GM04503 (cell line): ENCODE results near the gene CCPG1.
"Not testable (repeated sequence)": the region's sequence is repeated elsewhere in the genome, so short reads cannot be mapped to it uniquely, and the experiment has no call there.

Experiments used
- DNase-seq: peaks from one replicate; pipeline ENCODE4 v3.0.0-alpha.2; 2012; ENCODE audit warnings: low read depth

The CCPG1 gene

GRCh38 chr15:55408012-55408928 lies at the start of gene CCPG1, which contains the start of gene PIERCE2:
TSS of gene CCPG1 (minus strand) at chr15:55408359. CDS start at chr15:55389424, 18,935 bp downstream.
TSS of gene PIERCE2 (plus strand) at chr15:55408495. CDS start at chr15:55408769, 274 bp downstream.
- DNase-seq, result peak; percentile 84

DNA sequence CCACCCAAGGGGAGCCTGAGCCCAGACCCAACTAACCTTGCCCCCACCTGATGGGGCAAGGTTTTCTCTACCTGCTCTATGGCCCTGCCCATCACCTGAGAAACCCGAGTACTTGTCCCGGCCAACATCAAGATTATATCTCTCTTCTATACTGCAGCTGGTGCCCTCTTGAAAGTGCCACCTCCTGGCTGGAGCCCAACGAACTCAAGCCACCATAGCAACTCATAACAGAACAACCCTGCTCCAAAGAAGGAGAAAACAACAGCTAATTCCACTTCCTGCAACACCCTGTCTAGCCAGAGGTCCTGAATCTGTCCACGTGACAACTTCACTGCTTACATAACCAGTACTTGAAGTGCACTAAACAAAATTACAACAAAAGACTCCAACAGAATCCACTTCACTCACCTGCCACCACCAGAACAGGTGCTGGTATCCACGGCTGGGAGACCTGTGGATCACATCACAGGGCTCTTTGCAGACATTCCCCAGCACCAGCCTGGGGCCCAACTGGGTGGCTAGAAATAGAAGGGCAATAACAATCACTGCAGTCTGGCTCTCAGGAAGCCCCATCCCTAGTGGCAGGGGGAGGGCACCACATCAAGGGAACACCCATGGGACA lies 49.4 kb upstream of the CCPG1 start:
- no peak for DNase-seq

- not testable (repeated sequence) for DNase-seq
Measured at GRCh38 chr15:55447030-55447394, 38.9 kb upstream of the CCPG1 start.

- not testable (repeated sequence) for DNase-seq
Measured at GRCh38 chr15:55446379-55447029, 38.3 kb upstream of the CCPG1 start.

DNA sequence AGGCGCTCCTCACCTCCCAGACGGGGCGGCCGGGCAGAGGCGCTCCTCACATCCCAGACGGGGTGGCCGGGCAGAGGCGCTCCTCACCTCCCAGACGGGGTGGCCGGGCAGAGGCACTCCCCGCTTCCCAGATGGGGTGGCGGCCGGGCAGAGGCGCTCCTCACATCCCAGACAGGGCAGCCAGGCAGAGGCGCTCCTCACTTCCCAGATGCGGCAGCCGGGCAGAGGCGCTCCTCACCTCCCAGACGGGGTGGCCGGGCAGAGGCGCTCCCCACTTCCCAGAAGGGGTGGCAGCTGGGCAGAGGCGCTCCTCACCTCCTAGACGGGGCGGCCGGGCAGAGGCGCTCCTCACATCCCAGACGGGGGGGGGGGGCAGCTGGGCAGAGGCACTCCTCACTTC lies 37.8 kb upstream of the CCPG1 start:
- DNase-seq, result not testable (repeated sequence)

DNA sequence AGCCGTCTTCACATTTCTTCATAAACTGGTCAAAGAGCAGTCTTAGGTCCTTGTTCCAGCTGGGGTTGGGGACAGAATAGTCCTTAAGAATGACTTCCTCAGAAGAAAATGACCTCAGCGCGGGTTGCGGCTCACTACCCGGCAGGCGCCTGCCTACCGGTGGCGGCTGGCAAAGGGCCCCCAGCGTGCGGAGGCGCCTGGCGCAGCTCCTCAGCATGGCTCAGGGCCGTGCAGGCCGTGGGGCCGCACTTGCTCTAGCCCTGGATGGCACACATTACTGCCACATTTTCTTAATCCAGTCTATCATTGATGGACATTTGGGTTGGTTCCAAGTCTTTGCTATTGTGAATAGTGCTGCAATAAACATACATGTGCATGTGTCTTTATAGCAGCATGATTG lies 35.0 kb upstream of the CCPG1 start:
- not testable (repeated sequence) for DNase-seq

DNA sequence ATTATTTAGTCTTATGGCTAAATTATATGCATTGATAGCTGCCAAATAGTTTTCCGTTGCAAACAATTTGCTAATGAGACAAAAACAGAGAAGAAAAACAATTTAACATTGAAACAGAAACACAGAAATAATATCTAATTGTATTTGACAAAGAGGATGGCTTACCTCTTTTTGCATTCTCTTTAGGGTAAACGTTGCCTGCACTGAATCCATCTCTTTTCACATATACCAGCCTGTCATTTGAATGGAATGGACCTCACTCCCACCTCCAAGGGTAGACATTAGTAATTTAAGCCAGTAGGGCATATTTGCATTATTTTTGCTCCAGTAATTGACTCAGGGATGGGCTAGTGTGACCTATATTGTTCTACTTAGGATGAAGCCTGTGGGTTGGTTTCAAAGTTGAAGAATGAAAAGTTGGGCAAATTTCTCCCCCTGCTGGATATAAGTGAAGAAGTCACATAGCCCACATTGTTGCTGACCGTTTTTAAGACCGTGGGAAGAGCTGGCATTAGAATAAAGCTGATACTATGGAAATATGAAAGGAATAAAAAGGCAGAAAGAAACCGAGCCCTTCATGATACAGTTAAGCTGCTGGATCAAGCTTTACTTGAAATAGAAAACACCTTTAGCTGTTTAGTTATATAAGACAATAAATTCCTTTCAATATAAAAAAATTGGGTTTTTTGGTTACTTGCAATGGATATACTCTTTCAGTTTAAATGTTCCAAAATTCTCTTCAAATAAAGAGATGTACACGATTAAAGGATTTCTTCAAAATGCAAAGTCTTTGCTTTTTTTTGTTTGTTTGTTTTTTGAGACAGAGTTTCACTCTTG lies 27.0 kb upstream of the CCPG1 start:
- DNase-seq, result peak; percentile 14

- no peak for DNase-seq
Measured at GRCh38 chr15:55422089-55422488, 13.9 kb upstream of the CCPG1 start.

- DNase-seq, result no peak
Measured at GRCh38 chr15:55420171-55420866, 12.2 kb upstream of the CCPG1 start.

- DNase-seq, result not testable (repeated sequence)
Measured at GRCh38 chr15:55417678-55418077, 9.5 kb upstream of the CCPG1 start.

- not testable (repeated sequence) for DNase-seq
Measured at GRCh38 chr15:55408976-55409375, 817 bp upstream of the CCPG1 start.

- no peak for DNase-seq
Measured at GRCh38 chr15:55407498-55408011, 604 bp downstream of the CCPG1 start.

- DNase-seq, result no peak
Measured at GRCh38 chr15:55403531-55403930, 4.6 kb downstream of the CCPG1 start.

DNA sequence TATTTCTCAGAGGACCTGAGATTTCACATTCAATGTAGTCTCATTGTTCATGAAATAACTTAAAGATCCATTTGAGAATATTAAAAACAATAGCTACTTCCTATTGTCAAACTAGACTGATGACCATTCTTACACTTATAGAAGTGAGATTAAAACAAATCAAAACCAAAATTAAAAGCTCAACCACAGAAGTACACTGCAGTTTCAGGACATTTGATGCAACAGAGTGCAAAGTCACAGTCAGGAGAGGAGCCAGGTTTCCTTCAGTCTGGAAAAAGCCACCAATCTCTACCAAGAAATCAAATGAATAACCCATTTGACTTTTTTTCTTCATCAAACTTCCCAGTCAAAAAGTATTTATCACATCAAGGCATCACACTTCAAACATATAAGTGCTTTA lies 5.5 kb downstream of the CCPG1 start:
- no peak for DNase-seq

DNA sequence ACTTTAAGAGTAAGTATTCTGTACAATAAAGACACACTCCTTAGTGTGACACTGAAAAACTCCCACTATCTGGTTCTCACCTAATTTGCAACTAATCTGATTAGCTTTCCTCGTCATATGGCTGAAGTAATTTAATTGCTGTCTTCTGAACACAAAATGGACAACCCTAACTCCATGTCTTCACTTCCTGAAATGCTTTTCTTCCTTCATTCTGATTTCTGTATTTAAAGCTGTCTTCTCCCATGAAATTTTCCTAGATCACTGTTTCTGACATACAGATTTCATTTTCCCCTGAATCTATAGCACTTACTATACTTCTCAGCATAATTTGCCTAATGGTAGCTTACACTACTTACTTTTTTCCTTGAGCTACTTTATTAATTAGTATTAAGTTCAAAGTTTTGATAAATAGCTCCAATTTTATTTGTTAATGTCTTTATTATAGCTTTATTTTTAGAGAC lies 6.3 kb downstream of the CCPG1 start:
- DNase-seq, result no peak

- not testable (repeated sequence) for DNase-seq
Measured at GRCh38 chr15:55400050-55400449, 8.1 kb downstream of the CCPG1 start.

- DNase-seq, result no peak
Measured at GRCh38 chr15:55398243-55398642, 9.9 kb downstream of the CCPG1 start.

DNA sequence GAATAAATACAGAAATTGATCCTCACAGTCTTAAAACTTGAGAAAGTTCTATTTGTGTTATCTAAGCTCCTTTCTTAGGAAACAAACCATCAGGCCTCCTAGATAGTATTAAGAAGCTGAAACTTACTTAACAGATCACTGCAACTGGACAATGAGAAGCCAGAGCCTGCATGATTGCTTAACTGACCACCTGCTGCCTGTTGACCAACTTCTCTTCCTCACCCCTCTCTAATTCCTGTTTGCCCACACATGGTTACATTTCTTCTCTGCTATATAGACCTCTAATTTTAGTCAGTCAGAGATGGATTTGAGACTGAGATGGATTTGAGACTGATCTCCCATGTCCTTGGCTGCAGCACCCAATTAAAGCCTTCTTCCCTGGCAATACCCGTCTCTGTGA lies 13.5 kb downstream of the CCPG1 start:
- DNase-seq, result no peak

- DNase-seq, result no peak
Measured at GRCh38 chr15:55389264-55389607, 18.9 kb downstream of the CCPG1 start.

GRCh38 chr15:55387027-55387426 lies 21.1 kb downstream of the CCPG1 start:
- no peak for DNase-seq

GRCh38 chr15:55383687-55384086 lies 24.5 kb downstream of the CCPG1 start:
- DNase-seq, result no peak
